DOHH2 (cell line): ENCODE data around the gene MTERF4.

Experiments
- H3F3A ChIP-seq: fragments of 200-600 bp; sonication (generic), shearing (Covaris generic); 2 replicates; pipeline ENCODE4 v1.6.0; 2016; ENCODE audit warnings: antibody characterized with exemption, mild to moderate bottlenecking; ENCODE audit not compliant: control insufficient read depth, insufficient read depth
- H3K27ac ChIP-seq: fragments of 200-600 bp; sonication (generic); 2 replicates; pipeline ENCODE4 v1.5.1; 2014; ENCODE audit warnings: low read depth, mild to moderate bottlenecking, low read length, moderate library complexity
- H3K27me3 ChIP-seq: fragments of 200-600 bp; sonication (generic); 2 replicates; pipeline ENCODE4 v1.6.1; 2014; ENCODE audit warnings: mild to moderate bottlenecking, low read length, mixed read lengths; ENCODE audit not compliant: control insufficient read depth
- H3K36me3 ChIP-seq: fragments of 200-600 bp; sonication (generic); 2 replicates; pipeline ENCODE4 v1.6.1; 2014; ENCODE audit warnings: mild to moderate bottlenecking, low read length, moderate library complexity, mixed read lengths; ENCODE audit not compliant: control insufficient read depth
- H3K4me1 ChIP-seq: fragments of 200-600 bp; sonication (generic); 2 replicates; pipeline ENCODE4 v1.6.1; 2014; ENCODE audit warnings: mild to moderate bottlenecking, low read length, mixed read lengths; ENCODE audit not compliant: control insufficient read depth
- H3K4me2 ChIP-seq: fragments of 200-600 bp; sonication (generic); 2 replicates; pipeline ENCODE4 v1.6.0; 2014; ENCODE audit warnings: mild to moderate bottlenecking, low read length, moderate library complexity
- H3K4me3 ChIP-seq: fragments of 200-600 bp; sonication (generic); 2 replicates; pipeline ENCODE4 v1.5.1; 2014; ENCODE audit warnings: mild to moderate bottlenecking, low read length, mixed read lengths
- H3K79me2 ChIP-seq: fragments of 200-600 bp; sonication (generic); 2 replicates; pipeline ENCODE4 v1.6.1; 2014; ENCODE audit warnings: mild to moderate bottlenecking, low read length, mixed read lengths; ENCODE audit not compliant: control insufficient read depth
- H3K9me2 ChIP-seq: fragments of 200-600 bp; sonication (generic); replicated peaks from 2 replicates; pipeline ENCODE4 v1.6.1; 2014; ENCODE audit warnings: mild to moderate bottlenecking, low read length, mixed read lengths; ENCODE audit not compliant: control insufficient read depth
- H3K9me3 ChIP-seq: fragments of 200-600 bp; sonication (generic); 2 replicates; pipeline ENCODE4 v1.6.1; 2014; ENCODE audit warnings: antibody characterized with exemption, low read length, mixed read lengths; ENCODE audit not compliant: control insufficient read depth, insufficient read depth
- H4K20me1 ChIP-seq: fragments of 200-600 bp; sonication (generic); 2 replicates; pipeline ENCODE4 v1.6.0; 2014; ENCODE audit warnings: low read depth, mild to moderate bottlenecking, antibody characterized with exemption, low read length, moderate library complexity; ENCODE audit not compliant: control insufficient read depth, insufficient read depth
- EZH2phosphoT487 ChIP-seq: fragments of 200-600 bp; sonication (generic); IDR thresholded peaks from 2 replicates; pipeline ENCODE4 v1.6.1; 2017; ENCODE audit warnings: borderline replicate concordance, mild to moderate bottlenecking, antibody characterized with exemption, low read length, moderate library complexity, mixed read lengths
- TF ChIP-seq, protein P1 (sequence below): fragments of 200-600 bp; sonication (generic); IDR thresholded peaks from one replicate; pipeline ENCODE4 v1.5.1; 2014; ENCODE audit warnings: antibody characterized with exemption, mild to moderate bottlenecking, low read depth, low read length; ENCODE audit not compliant: poor library complexity, severe bottlenecking

MTERF4 gene

DNA sequence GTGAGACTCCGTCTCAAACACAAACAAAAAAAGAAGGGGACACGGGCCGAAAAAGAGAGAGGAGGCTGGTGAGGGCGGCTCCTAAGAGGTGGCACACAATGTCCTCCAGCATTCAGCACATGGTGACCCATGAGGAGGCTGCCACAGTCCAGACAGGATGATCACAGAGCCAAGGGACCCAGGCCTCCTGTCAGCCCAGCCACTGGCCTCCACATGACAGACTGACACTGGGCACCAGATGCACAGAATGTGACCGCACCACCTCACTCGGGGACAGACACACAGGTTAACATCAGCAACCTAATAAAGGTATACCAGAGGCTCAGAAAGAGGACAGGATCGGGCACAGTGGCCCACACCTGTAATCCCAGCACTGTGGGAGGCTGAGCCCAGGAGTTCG lies 26.2 kb upstream of the MTERF4 start:
- no peak overlapping the region for H3K27ac ChIP-seq
- H3K4me1 ChIP-seq, result no peaks in the 10 kb centered on the region
- no peaks in the 10 kb centered on the region for H3K79me2 ChIP-seq
- no peaks in the 10 kb centered on the region for H3F3A ChIP-seq
- no peaks in the 10 kb centered on the region for H3K9me2 ChIP-seq
- H3K27me3 ChIP-seq, result no peaks in the 10 kb centered on the region
- H3K9me3 ChIP-seq, result no peaks in the 10 kb centered on the region
- peaks cover 38% of the 10 kb centered on the region for H3K36me3 ChIP-seq
- no peak overlapping the region for H3K4me3 ChIP-seq
- no peak overlapping the region for H3K4me2 ChIP-seq
- TF ChIP-seq, protein P1, sequence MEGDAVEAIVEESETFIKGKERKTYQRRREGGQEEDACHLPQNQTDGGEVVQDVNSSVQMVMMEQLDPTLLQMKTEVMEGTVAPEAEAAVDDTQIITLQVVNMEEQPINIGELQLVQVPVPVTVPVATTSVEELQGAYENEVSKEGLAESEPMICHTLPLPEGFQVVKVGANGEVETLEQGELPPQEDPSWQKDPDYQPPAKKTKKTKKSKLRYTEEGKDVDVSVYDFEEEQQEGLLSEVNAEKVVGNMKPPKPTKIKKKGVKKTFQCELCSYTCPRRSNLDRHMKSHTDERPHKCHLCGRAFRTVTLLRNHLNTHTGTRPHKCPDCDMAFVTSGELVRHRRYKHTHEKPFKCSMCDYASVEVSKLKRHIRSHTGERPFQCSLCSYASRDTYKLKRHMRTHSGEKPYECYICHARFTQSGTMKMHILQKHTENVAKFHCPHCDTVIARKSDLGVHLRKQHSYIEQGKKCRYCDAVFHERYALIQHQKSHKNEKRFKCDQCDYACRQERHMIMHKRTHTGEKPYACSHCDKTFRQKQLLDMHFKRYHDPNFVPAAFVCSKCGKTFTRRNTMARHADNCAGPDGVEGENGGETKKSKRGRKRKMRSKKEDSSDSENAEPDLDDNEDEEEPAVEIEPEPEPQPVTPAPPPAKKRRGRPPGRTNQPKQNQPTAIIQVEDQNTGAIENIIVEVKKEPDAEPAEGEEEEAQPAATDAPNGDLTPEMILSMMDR, result no peak
- no peak for TF ChIP-seq EZH2phosphoT487
- no peaks in the 10 kb centered on the region for H4K20me1 ChIP-seq

DNA sequence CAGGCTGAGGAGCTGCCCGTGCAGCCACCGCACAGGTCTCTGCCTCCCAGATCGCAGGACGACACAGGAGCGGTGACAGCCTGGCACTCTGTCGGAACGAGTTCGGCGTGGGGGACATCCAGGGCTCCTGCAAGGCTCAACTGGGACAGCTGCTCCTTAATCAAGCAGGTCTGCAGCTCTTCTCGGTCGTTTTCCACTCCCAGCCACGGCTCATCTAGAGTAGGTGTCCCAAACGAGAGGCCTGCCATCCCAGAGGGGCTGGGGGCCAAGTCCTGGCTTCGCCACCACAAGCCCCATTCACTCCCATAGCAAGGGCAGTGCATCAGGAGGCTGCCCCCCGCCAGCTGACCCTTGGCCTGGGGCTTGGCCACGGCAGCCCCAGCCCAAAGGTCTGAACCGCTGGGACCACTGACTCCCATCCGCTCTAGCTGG lies 24.7 kb upstream of the MTERF4 start:
- TF ChIP-seq, protein P1, result no peak
- TF ChIP-seq EZH2phosphoT487, result no peak
- Histone ChIP-seq H3F3A (peaks cover 6% of the 10 kb centered on the region; the same call in 1 of the 2 replicates), H3K27me3 (no peaks in the 10 kb centered on the region), H3K9me2 (no peaks in the 10 kb centered on the region), H3K4me3 (no peak overlapping the region), H3K79me2 (no peaks in the 10 kb centered on the region), H4K20me1 (no peaks in the 10 kb centered on the region), H3K36me3 (peaks cover 41% of the 10 kb centered on the region), H3K4me1 (no peaks in the 10 kb centered on the region), H3K9me3 (no peaks in the 10 kb centered on the region), H3K27ac (no peak overlapping the region), H3K4me2 (no peak overlapping the region)

DNA sequence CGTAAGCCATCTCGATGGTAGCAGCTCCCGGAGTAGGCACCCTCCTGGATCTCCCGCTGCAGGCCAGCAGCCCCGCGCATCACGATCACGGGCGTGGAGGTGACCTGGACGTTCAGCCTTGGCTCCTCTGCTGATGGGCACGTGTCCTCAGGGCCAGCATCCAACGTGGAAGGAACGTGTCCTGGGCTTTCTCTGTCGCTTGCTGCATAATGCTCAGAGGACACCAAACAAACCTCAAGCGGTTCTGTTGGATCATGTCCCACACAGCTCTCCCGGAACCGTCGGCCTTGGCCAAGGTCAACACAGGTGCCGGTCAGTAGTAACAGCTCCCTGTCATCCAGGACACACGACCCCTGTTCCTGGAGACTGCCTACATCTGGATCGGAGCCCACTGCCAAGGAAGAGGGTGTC lies 24.1 kb upstream of the MTERF4 start:
- Histone ChIP-seq H3K9me2 (no peaks in the 10 kb centered on the region), H3K4me3 (no peak overlapping the region), H3F3A (peaks cover 8% of the 10 kb centered on the region; the same call in 1 of the 2 replicates), H3K36me3 (peaks cover 46% of the 10 kb centered on the region), H3K27me3 (no peaks in the 10 kb centered on the region), H3K79me2 (no peaks in the 10 kb centered on the region), H3K4me2 (no peak overlapping the region), H3K9me3 (no peaks in the 10 kb centered on the region), H4K20me1 (no peaks in the 10 kb centered on the region), H3K4me1 (no peaks in the 10 kb centered on the region), H3K27ac (no peak overlapping the region)
- TF ChIP-seq EZH2phosphoT487, result no peak
- TF ChIP-seq, protein P1, result no peak
